SK-N-MC (cell line): Measurements from ENCODE around the gene LCN10.

Experiments
- EZH2 ChIP-seq: fragments of 200-600 bp; sonication (generic); IDR thresholded peaks from one replicate; pipeline ENCODE4 v1.6.1; 2017; ENCODE audit warnings: antibody characterized with exemption
- POLR2AphosphoS5 ChIP-seq: IDR thresholded peaks from 2 replicates; pipeline ENCODE4 v1.6.1; 2012; ENCODE audit warnings: mild to moderate bottlenecking, low read depth, low read length, borderline replicate concordance

GRCh38 chr9:136693490-136694162, 49.1 kb downstream of the LCN10 start:
- TF ChIP-seq POLR2AphosphoS5 (no peak), EZH2 (no peak)
